ENCODE measurements around the gene STK39. TPM values are rescaled to one million over a fixed set of nuclear protein-coding genes. Genes with fewer than 3 reads are reported as not detected.

Gene STK39
- total RNA-seq, 2 experiments from 2014 or later = 7.9 to 9.5 TPM

GRCh38 chr2:168118733-168119514 lies 128.5 kb downstream of the STK39 start:
- CTCF ChIA-PET = interaction anchor here (1.0 to 2.1 kb wide), 8 partner anchors 9 to 150 kb away, joined by 3 to 10 read pairs (median 4); no protein-coding TSS in a partner anchor

GRCh38 chr2:168116448-168116847 lies 130.9 kb downstream of the STK39 start:
- ChIA-PET POLR2A (no interaction called here), CTCF (no interaction called here)
- no peaks in the 10 kb centered on the region for H3K27me3 ChIP-seq (ENCODE audit: control insufficient read depth in 1 of 2, insufficient read depth in 2 of 2, low read length in 2 of 2)
- H3K27ac ChIP-seq (ENCODE audit: low read depth in 1 of 2, low read length in 2 of 2) = no peak overlapping the region
- H3K4me1 ChIP-seq (ENCODE audit: insufficient read depth, low read length) = no peaks in the 10 kb centered on the region
- peaks cover 27% of the 10 kb centered on the region for H3K36me3 ChIP-seq (ENCODE audit: insufficient read depth, low read length)
- Mint-ChIP-seq H3K36me3 (ENCODE audit: low read depth) (peaks cover 42% of the 10 kb centered on the region), H3K27me3 (no peaks in the 10 kb centered on the region), H3K4me3 (no peak overlapping the region), H3K9me3 (no peaks in the 10 kb centered on the region), H3K27ac (no peak overlapping the region), H3K4me1 (ENCODE audit: low read depth) (no peaks in the 10 kb centered on the region)
- H3K9me3 ChIP-seq (ENCODE audit: control insufficient read depth in 1 of 2, insufficient read depth in 1 of 2, low read length in 2 of 2) = no peaks in the 10 kb centered on the region
- no peak overlapping the region for H3K4me3 ChIP-seq (ENCODE audit: low read length)
- ATAC-seq (ENCODE audit: poor library complexity) (no peak), DNase-seq (no peak)
- no peak for TF ChIP-seq CTCF (IDR thresholded peaks at IDR 0.05)
- intact Hi-C loops (cut with DNase I, micrococcal nuclease) = no loop called here

More at GRCh38 chr2:168118733-168119514, 128.5 kb downstream of the STK39 start:
- no peak overlapping the region for H3K4me3 ChIP-seq (ENCODE audit: low read length)
- POLR2A ChIA-PET = no interaction called here
- Mint-ChIP-seq H3K9me3 (no peaks in the 10 kb centered on the region), H3K27me3 (no peaks in the 10 kb centered on the region), H3K4me3 (no peak overlapping the region), H3K4me1 (ENCODE audit: low read depth) (no peaks in the 10 kb centered on the region), H3K36me3 (ENCODE audit: low read depth) (peaks cover 28% of the 10 kb centered on the region), H3K27ac (no peak overlapping the region)
- peak; percentile 51 for TF ChIP-seq CTCF (IDR thresholded peaks at IDR 0.05)
- H3K27ac ChIP-seq (ENCODE audit: low read depth in 1 of 2, low read length in 2 of 2) = no peak overlapping the region
- peak in 3 of 14 experiments; percentile 56 to 60 (median 56) for DNase-seq
- no peaks in the 10 kb centered on the region for H3K27me3 ChIP-seq (ENCODE audit: control insufficient read depth in 1 of 2, insufficient read depth in 2 of 2, low read length in 2 of 2)
- no peak for ATAC-seq (ENCODE audit: poor library complexity)
- peaks cover 40% of the 10 kb centered on the region for H3K36me3 ChIP-seq (ENCODE audit: insufficient read depth, low read length)
- no peaks in the 10 kb centered on the region for H3K9me3 ChIP-seq (ENCODE audit: control insufficient read depth in 1 of 2, insufficient read depth in 1 of 2, low read length in 2 of 2)
- no peaks in the 10 kb centered on the region for H3K4me1 ChIP-seq (ENCODE audit: insufficient read depth, low read length)
- intact Hi-C loops (cut with DNase I, micrococcal nuclease) = loop anchor here (2.0 kb wide), 2 partner anchors 1418 to 1580 kb away; no protein-coding TSS in a partner anchor

- Mint-ChIP-seq H3K27ac (no peak overlapping the region), H3K4me1 (ENCODE audit: low read depth) (no peaks in the 10 kb centered on the region), H3K36me3 (ENCODE audit: low read depth) (peaks cover 47% of the 10 kb centered on the region), H3K4me3 (no peak overlapping the region), H3K9me3 (no peaks in the 10 kb centered on the region), H3K27me3 (no peaks in the 10 kb centered on the region)
- ATAC-seq (ENCODE audit: poor library complexity) (no peak), DNase-seq (no peak)
- no peaks in the 10 kb centered on the region for H3K4me1 ChIP-seq (ENCODE audit: insufficient read depth, low read length)
- no peak overlapping the region for H3K27ac ChIP-seq (ENCODE audit: low read depth in 1 of 2, low read length in 2 of 2)
- H3K27me3 ChIP-seq (ENCODE audit: control insufficient read depth in 1 of 2, insufficient read depth in 2 of 2, low read length in 2 of 2) = no peaks in the 10 kb centered on the region
- H3K9me3 ChIP-seq (ENCODE audit: control insufficient read depth in 1 of 2, insufficient read depth in 1 of 2, low read length in 2 of 2) = no peaks in the 10 kb centered on the region
- peaks cover 26% of the 10 kb centered on the region for H3K36me3 ChIP-seq (ENCODE audit: insufficient read depth, low read length)
- H3K4me3 ChIP-seq (ENCODE audit: low read length) = no peak overlapping the region
- intact Hi-C loops (cut with DNase I, micrococcal nuclease) = no loop called here
- POLR2A ChIA-PET = no interaction called here
- no peak for TF ChIP-seq CTCF (IDR thresholded peaks at IDR 0.05)
- CTCF ChIA-PET = no interaction called here
Observed at GRCh38 chr2:168114619-168115018, 132.8 kb downstream of the STK39 start.
